NB4 (cell line): ENCODE measurements around the gene DGLUCY.

Experiments
- CTCF ChIP-seq: IDR thresholded peaks from one replicate; pipeline ENCODE4 v1.5.1; 2012; ENCODE audit warnings: low read depth, low read length
- MAX ChIP-seq: IDR thresholded peaks from 2 replicates; pipeline ENCODE4 v1.6.1; 2011; ENCODE audit warnings: low read depth, low read length
- MYC ChIP-seq: IDR thresholded peaks from 2 replicates; pipeline ENCODE4 v1.6.1; 2011; ENCODE audit warnings: low read depth, low read length
- POLR2A ChIP-seq: IDR thresholded peaks from 2 replicates; pipeline ENCODE4 v1.6.1; 2011; ENCODE audit warnings: mild to moderate bottlenecking; ENCODE audit not compliant: insufficient read length; ENCODE audit errors: extremely low read depth

- TF ChIP-seq POLR2A: no peak
- no peak for TF ChIP-seq MYC
- no peak for TF ChIP-seq MAX
- TF ChIP-seq CTCF: no peak
Observed at GRCh38 chr14:91238661-91239060, 124.8 kb downstream of the DGLUCY start.
